Subcutaneous abdominal adipose tissue (tissue), 5 donors: ENCODE results near the gene CBFA2T2.
"Not testable (repeated sequence)": the region's sequence is repeated elsewhere in the genome, so short reads cannot be mapped to it uniquely, and the experiment has no call there.

Source experiments
- H3K27ac ChIP-seq: one replicate; pipeline ENCODE4 v1.7.0; 2013; ENCODE audit warnings: low read depth, mild to moderate bottlenecking, inconsistent platforms, low read length, moderate library complexity
- H3K27me3 ChIP-seq, 5 donors: one replicate each; pipeline ENCODE4 v1.7.0; 2013; ENCODE audit warnings: low read length in 5 of 5, inconsistent platforms in 1 of 5; ENCODE audit not compliant: control insufficient read depth in 5 of 5, insufficient read depth in 4 of 5
- H3K36me3 ChIP-seq, 5 donors: one replicate each; pipeline ENCODE4 v1.7.0; 2013; ENCODE audit warnings: low read length in 5 of 5; ENCODE audit not compliant: control insufficient read depth in 5 of 5, insufficient read depth in 5 of 5
- H3K4me1 ChIP-seq, 5 donors: one replicate each; pipeline ENCODE4 v1.7.0; 2013; ENCODE audit warnings: low read length in 5 of 5, mild to moderate bottlenecking in 3 of 5, moderate library complexity in 1 of 5; ENCODE audit not compliant: control insufficient read depth in 5 of 5, insufficient read depth in 5 of 5
- H3K4me3 ChIP-seq, 5 donors: one replicate each; pipeline ENCODE4 v1.7.0; 2013; ENCODE audit warnings: low read length in 5 of 5, low read depth in 1 of 5
- H3K9ac ChIP-seq, 5 donors: one replicate each; pipeline ENCODE4 v1.7.0; 2013; ENCODE audit warnings: low read length in 5 of 5, mild to moderate bottlenecking in 4 of 5, moderate library complexity in 3 of 5
- H3K9me3 ChIP-seq, 5 donors: one replicate each; pipeline ENCODE4 v1.7.0; 2013; ENCODE audit warnings: low read length in 5 of 5; ENCODE audit not compliant: control insufficient read depth in 5 of 5
- donor health status: healthy.
- donor health status: healthy.
- donor health status: healthy.
- donor health status: healthy.
- donor health status: healthy.

The CBFA2T2 gene

DNA sequence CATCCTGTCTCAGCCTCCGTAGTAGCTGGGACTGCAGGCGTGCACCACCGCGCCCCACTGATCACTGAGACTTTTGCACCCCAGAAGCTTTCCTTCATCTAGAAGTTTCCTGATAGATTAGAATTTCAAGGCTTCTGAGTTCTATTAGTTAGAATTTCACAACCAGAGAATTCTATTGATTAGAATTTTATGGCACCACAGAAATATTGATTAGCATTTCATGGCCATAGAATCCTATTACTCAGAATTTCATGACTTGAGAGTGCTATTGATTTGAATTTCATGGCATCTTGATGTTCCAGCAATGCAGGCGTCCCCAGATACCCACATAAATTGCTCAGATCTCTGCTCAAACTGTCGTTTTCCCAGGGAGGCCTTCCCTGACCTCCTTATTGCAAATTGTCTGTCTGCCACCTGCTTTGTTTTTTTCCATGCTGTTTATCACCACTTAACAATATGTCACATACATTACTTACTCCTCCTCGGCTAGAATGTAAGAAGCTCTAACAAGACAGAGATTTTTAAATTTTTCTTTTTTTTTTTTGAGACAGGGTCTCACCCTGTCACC, 16.9 kb upstream of the CBFA2T2 start:
- no peak overlapping the region for H3K9ac ChIP-seq
- no peaks in the 10 kb centered on the region for H3K4me1 ChIP-seq
- H3K27me3 ChIP-seq = peaks cover 0 to 7% (median 4%) of the 10 kb centered on the region in 5 donors
- H3K27ac ChIP-seq = no peak overlapping the region
- no peaks in the 10 kb centered on the region for H3K36me3 ChIP-seq
- H3K9me3 ChIP-seq = no peaks in the 10 kb centered on the region
- no peak overlapping the region for H3K4me3 ChIP-seq

GRCh38 chr20:33474097-33474873, 15.6 kb upstream of the CBFA2T2 start:
- Histone ChIP-seq H3K36me3 (no peaks in the 10 kb centered on the region), H3K4me3 (no peak overlapping the region), H3K27ac (no peak overlapping the region), H3K9ac (no peak overlapping the region), H3K4me1 (no peaks in the 10 kb centered on the region), H3K27me3 (peaks cover 0 to 7% (median 4%) of the 10 kb centered on the region in 5 donors), H3K9me3 (no peaks in the 10 kb centered on the region)

- H3K4me3 ChIP-seq = no peak overlapping the region
- H3K9me3 ChIP-seq = no peaks in the 10 kb centered on the region
- H3K27me3 ChIP-seq = peaks cover 0 to 7% (median 4%) of the 10 kb centered on the region in 5 donors
- H3K9ac ChIP-seq = no peak overlapping the region
- H3K36me3 ChIP-seq = no peaks in the 10 kb centered on the region
- H3K27ac ChIP-seq = no peak overlapping the region
- H3K4me1 ChIP-seq = no peaks in the 10 kb centered on the region
Observed at GRCh38 chr20:33474963-33475362, 14.9 kb upstream of the CBFA2T2 start.

DNA sequence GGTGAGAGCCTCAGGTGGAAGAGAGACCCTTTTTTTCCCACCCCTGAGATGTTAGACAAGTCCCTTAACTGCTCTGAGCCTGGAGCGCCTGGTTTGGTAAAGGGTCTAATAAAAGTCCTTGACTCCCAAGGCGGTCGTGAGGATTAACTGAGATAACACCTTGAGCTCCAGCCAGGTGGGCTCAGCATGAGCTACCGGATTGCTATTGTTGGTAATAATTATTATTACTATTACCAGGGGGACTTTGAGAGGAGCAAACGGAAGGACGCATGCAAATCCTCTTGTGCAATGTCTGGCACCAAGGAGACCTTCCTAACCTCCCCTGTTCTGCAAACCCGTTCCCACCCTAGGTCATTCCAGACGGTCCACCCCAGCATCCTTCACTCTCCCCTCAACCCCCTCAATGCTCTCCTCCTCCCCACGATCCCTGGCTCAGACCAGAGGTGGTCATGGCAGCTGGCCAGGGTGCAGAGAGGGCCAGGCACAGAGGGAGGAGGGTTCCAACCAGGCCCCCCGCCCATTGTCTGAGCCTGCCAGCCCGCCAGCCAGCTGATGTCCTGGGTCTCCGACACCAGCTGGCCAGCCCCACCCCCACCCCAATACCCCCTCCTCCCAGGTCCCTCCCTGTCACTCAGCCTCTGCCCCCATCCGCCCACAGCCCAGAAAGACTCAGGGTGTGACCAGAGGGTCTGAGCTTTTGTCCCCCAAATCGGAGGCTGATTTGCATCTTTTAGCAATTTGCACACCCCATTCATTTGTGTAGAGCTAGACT, 14.3 kb upstream of the CBFA2T2 start:
- H3K36me3 ChIP-seq = no peaks in the 10 kb centered on the region
- peaks cover 0 to 7% (median 4%) of the 10 kb centered on the region in 5 donors for H3K27me3 ChIP-seq
- H3K27ac ChIP-seq = no peak overlapping the region
- no peak overlapping the region for H3K9ac ChIP-seq
- H3K4me3 ChIP-seq = no peak overlapping the region
- H3K9me3 ChIP-seq = no peaks in the 10 kb centered on the region
- H3K4me1 ChIP-seq = no peaks in the 10 kb centered on the region

GRCh38 chr20:33477386-33478234, 12.3 kb upstream of the CBFA2T2 start:
- H3K4me1 ChIP-seq = no peaks in the 10 kb centered on the region
- no peak overlapping the region for H3K9ac ChIP-seq
- H3K36me3 ChIP-seq = no peaks in the 10 kb centered on the region
- H3K27me3 ChIP-seq = peaks cover 0 to 7% (median 4%) of the 10 kb centered on the region in 5 donors
- no peak overlapping the region for H3K27ac ChIP-seq
- no peaks in the 10 kb centered on the region for H3K9me3 ChIP-seq
- H3K4me3 ChIP-seq = no peak overlapping the region

GRCh38 chr20:33480048-33480447, 9.8 kb upstream of the CBFA2T2 start:
- H3K36me3 ChIP-seq = no peaks in the 10 kb centered on the region
- no peaks in the 10 kb centered on the region for H3K9me3 ChIP-seq

DNA sequence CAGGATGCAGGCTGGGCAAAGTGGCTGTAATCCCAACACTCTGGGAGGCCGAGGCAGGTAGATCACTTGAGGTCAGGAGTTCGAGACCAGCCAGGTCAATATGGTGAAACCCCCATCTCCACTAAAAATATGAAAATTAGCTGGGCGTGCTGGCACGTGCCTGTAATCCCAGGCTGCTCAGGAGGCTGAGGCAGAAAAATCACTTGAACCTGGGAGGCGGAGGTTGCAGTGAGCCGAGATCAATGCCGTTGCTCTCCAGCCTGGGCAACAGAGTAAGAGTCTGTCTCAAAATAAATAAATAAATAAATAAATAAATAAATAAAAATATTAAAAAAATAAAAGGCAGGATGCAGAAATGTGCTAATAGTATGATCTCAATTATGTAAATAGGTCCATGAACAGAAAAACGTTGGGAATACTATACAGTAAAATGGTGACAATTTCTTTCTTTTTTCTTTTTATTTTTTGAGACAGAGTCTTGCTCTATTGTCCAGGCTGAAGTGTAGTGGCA, 8.4 kb upstream of the CBFA2T2 start:
- no peaks in the 10 kb centered on the region for H3K4me1 ChIP-seq
- H3K4me3 ChIP-seq = no peak overlapping the region
- no peaks in the 10 kb centered on the region for H3K27me3 ChIP-seq
- no peak overlapping the region for H3K9ac ChIP-seq
- no peaks in the 10 kb centered on the region for H3K36me3 ChIP-seq
- H3K27ac ChIP-seq = no peak overlapping the region
- no peaks in the 10 kb centered on the region for H3K9me3 ChIP-seq

More at GRCh38 chr20:33480048-33480447, 9.8 kb upstream of the CBFA2T2 start:
- H3K9ac ChIP-seq = no peak overlapping the region
- peaks cover 0 to 6% (median 4%) of the 10 kb centered on the region in 5 donors for H3K27me3 ChIP-seq
- H3K4me3 ChIP-seq = no peak overlapping the region
- no peak overlapping the region for H3K27ac ChIP-seq
- H3K4me1 ChIP-seq = no peaks in the 10 kb centered on the region

DNA sequence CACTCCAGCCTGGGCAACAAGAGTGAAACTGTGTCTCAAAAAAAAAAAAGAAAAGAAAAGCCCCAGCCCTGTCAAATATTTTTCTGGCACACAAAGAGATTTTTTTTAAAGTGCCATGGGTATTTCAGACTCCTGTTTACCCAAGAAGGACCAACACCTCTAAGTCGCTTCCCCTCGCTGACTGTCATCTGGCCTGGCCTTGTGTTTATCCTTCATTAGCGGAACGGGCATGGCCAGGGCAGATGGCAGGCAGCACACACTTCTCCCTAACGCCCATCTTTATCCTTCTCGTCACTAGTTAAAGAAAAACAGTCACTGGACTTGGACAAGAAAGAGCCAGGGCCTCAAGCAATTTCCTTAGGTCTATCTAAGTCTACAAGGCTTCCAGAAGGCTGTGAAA, 7.3 kb upstream of the CBFA2T2 start:
- Histone ChIP-seq H3K4me3 (no peak overlapping the region), H3K27me3 (no peaks in the 10 kb centered on the region), H3K9ac (no peak overlapping the region), H3K27ac (no peak overlapping the region), H3K4me1 (no peaks in the 10 kb centered on the region), H3K36me3 (no peaks in the 10 kb centered on the region), H3K9me3 (no peaks in the 10 kb centered on the region)

DNA sequence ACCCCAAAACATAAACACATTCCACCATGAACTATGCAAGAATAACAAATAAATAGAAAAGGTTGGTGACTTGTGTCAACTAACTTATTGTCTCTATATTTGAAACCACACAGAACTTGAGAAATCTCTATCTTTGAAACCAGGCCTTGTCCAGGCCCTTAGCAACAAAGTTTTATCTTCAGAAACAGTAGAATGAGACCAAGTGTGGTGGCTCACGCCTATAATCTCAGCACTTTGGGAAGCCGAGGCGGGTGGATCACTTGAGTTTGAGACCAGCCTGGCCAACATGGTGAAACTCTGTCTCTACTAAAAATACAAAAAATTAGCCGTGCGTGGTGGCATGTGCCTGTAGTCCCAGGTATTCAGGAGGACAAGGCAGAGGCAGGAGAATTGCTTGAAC, 6.7 kb upstream of the CBFA2T2 start:
- not testable (repeated sequence) for H3K9ac ChIP-seq, H3K27me3 ChIP-seq, H3K4me1 ChIP-seq, H3K36me3 ChIP-seq, H3K27ac ChIP-seq, H3K9me3 ChIP-seq, H3K4me3 ChIP-seq
